GM23338 (cell line): Measurements from ENCODE around the gene CXCL8.

ENCODE experiments used
- CREB1 ChIP-seq: fragments of 250-450 bp; sonication (Bioruptor Pico); IDR thresholded peaks from 2 replicates; pipeline ENCODE4 v1.5.0; 2020; ENCODE audit warnings: low read depth, mild to moderate bottlenecking, moderate library complexity
- EZH2 ChIP-seq: fragments of 200-600 bp; sonication (generic); IDR thresholded peaks from one replicate; pipeline ENCODE4 v1.8.0; 2017; ENCODE audit warnings: antibody characterized with exemption, mild to moderate bottlenecking, low read depth; ENCODE audit not compliant: unreplicated experiment
- EZH2phosphoT487 ChIP-seq: fragments of 200-600 bp; sonication (generic); IDR thresholded peaks from one replicate; pipeline ENCODE4 v1.8.1; 2018; ENCODE audit warnings: antibody characterized with exemption; ENCODE audit not compliant: unreplicated experiment
- JUNB ChIP-seq: IDR thresholded peaks from one replicate; pipeline ENCODE4 v1.6.1; 2016; ENCODE audit warnings: antibody characterized with exemption; ENCODE audit not compliant: unreplicated experiment
- NANOG ChIP-seq: IDR thresholded peaks from 2 replicates; pipeline ENCODE4 v1.6.1; 2016; ENCODE audit warnings: antibody characterized with exemption, borderline replicate concordance
- POLR2AphosphoS5 ChIP-seq: IDR thresholded peaks from 2 replicates; pipeline ENCODE4 v1.6.1; 2016; ENCODE audit warnings: antibody characterized with exemption, low read depth
- ZNF114 ChIP-seq: fragments of 250-450 bp; sonication (Bioruptor Pico); IDR thresholded peaks from 2 replicates; pipeline ENCODE4 v1.5.0; 2020; ENCODE audit warnings: mild to moderate bottlenecking, moderate library complexity
- TF ChIP-seq, protein P1 (sequence below), 2 experiments: fragments of 200-600 bp in 1 of 2; sonication (generic) in 1 of 2; conservative IDR thresholded peaks; 2 replicates each; pipeline versions ENCODE4 v1.5.1 to v1.6.1; 2016 to 2017; ENCODE audit warnings: antibody characterized with exemption in 2 of 2, low read depth in 2 of 2, mild to moderate bottlenecking in 2 of 2, moderate library complexity in 1 of 2
- TF ChIP-seq, protein P2 (sequence below): IDR thresholded peaks from one replicate; pipeline ENCODE4 v1.6.1; 2018; ENCODE audit warnings: antibody characterized with exemption; ENCODE audit not compliant: unreplicated experiment

DNA sequence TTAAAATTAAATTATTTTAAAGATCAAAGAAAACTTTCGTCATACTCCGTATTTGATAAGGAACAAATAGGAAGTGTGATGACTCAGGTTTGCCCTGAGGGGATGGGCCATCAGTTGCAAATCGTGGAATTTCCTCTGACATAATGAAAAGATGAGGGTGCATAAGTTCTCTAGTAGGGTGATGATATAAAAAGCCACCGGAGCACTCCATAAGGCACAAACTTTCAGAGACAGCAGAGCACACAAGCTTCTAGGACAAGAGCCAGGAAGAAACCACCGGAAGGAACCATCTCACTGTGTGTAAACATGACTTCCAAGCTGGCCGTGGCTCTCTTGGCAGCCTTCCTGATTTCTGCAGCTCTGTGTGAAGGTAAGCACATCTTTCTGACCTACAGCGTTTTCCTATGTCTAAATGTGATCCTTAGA is at the start of gene CXCL8:
- TF ChIP-seq EZH2 (no peak), CREB1 (no peak), POLR2AphosphoS5 (no peak), ZNF114 (CRISPR knock-in tag) (no peak), EZH2phosphoT487 (no peak), NANOG (no peak), JUNB (no peak)
- TF ChIP-seq, protein P1, sequence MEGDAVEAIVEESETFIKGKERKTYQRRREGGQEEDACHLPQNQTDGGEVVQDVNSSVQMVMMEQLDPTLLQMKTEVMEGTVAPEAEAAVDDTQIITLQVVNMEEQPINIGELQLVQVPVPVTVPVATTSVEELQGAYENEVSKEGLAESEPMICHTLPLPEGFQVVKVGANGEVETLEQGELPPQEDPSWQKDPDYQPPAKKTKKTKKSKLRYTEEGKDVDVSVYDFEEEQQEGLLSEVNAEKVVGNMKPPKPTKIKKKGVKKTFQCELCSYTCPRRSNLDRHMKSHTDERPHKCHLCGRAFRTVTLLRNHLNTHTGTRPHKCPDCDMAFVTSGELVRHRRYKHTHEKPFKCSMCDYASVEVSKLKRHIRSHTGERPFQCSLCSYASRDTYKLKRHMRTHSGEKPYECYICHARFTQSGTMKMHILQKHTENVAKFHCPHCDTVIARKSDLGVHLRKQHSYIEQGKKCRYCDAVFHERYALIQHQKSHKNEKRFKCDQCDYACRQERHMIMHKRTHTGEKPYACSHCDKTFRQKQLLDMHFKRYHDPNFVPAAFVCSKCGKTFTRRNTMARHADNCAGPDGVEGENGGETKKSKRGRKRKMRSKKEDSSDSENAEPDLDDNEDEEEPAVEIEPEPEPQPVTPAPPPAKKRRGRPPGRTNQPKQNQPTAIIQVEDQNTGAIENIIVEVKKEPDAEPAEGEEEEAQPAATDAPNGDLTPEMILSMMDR (conservative IDR thresholded peaks at IDR 0.05; ENCODE audit: low read depth in 2 of 2): no peak
- TF ChIP-seq, protein P2, sequence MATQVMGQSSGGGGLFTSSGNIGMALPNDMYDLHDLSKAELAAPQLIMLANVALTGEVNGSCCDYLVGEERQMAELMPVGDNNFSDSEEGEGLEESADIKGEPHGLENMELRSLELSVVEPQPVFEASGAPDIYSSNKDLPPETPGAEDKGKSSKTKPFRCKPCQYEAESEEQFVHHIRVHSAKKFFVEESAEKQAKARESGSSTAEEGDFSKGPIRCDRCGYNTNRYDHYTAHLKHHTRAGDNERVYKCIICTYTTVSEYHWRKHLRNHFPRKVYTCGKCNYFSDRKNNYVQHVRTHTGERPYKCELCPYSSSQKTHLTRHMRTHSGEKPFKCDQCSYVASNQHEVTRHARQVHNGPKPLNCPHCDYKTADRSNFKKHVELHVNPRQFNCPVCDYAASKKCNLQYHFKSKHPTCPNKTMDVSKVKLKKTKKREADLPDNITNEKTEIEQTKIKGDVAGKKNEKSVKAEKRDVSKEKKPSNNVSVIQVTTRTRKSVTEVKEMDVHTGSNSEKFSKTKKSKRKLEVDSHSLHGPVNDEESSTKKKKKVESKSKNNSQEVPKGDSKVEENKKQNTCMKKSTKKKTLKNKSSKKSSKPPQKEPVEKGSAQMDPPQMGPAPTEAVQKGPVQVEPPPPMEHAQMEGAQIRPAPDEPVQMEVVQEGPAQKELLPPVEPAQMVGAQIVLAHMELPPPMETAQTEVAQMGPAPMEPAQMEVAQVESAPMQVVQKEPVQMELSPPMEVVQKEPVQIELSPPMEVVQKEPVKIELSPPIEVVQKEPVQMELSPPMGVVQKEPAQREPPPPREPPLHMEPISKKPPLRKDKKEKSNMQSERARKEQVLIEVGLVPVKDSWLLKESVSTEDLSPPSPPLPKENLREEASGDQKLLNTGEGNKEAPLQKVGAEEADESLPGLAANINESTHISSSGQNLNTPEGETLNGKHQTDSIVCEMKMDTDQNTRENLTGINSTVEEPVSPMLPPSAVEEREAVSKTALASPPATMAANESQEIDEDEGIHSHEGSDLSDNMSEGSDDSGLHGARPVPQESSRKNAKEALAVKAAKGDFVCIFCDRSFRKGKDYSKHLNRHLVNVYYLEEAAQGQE: no peak
